D721Med (cell line): ENCODE data around the gene SLC50A1.
"Not testable (repeated sequence)": the region's sequence is repeated elsewhere in the genome, so short reads cannot be mapped to it uniquely, and the experiment has no call there.

ENCODE experiments used
- DNase-seq: peaks from one replicate; pipeline ENCODE4 v3.0.0; 2011; ENCODE audit warnings: low spot score; ENCODE audit not compliant: insufficient read length
- FAIRE-seq: peaks from 2 replicates; lab custom pipeline; 2011; peaks lifted over from hg19 to GRCh38; lab: Jason Lieb, UNC
- TF ChIP-seq, protein P1 (sequence below): IDR thresholded peaks from 2 replicates; pipeline ENCODE4 v1.5.1; 2012; ENCODE audit warnings: mild to moderate bottlenecking, control low read depth; ENCODE audit not compliant: insufficient read depth; ENCODE audit errors: missing control alignments

Gene SLC50A1

DNA sequence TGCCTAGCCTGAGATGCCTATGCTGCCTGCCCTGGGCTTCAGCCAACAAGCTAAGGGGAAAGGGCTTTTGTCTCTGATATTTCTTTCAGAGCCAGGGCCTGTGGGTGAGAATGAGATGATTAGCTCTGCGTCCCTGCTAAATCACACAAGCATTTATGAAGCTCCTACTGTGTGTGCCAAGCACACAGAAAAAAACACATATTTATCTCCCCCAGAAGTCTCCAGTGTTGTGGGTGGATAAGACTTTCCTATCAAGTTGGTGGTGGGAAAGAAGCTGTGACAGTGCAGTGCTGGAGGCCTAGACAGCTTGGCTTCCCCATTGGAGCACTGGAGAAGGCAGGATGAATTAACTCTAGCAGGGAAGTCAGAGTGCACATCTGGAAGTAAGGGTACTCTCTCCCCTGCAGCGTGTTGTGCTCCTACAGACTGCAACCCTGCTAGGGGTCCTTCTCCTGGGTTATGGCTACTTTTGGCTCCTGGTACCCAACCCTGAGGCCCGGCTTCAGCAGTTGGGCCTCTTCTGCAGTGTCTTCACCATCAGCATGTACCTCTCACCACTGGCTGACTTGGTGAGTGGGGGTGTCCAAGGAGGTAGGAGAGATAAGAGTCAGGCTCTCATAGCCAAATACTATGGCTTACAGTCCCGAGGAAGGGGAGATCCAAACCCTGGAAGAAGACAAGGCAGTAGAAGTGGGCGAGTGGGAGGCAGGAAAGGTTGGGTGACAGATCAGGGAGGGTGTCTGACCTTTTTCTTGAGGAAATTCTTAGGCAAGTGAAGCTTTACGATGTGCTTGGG is 1.7 kb downstream of the SLC50A1 start:
- DNase-seq: no peak
- TF ChIP-seq, protein P1, sequence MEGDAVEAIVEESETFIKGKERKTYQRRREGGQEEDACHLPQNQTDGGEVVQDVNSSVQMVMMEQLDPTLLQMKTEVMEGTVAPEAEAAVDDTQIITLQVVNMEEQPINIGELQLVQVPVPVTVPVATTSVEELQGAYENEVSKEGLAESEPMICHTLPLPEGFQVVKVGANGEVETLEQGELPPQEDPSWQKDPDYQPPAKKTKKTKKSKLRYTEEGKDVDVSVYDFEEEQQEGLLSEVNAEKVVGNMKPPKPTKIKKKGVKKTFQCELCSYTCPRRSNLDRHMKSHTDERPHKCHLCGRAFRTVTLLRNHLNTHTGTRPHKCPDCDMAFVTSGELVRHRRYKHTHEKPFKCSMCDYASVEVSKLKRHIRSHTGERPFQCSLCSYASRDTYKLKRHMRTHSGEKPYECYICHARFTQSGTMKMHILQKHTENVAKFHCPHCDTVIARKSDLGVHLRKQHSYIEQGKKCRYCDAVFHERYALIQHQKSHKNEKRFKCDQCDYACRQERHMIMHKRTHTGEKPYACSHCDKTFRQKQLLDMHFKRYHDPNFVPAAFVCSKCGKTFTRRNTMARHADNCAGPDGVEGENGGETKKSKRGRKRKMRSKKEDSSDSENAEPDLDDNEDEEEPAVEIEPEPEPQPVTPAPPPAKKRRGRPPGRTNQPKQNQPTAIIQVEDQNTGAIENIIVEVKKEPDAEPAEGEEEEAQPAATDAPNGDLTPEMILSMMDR: no peak
- FAIRE-seq: no peak

DNA sequence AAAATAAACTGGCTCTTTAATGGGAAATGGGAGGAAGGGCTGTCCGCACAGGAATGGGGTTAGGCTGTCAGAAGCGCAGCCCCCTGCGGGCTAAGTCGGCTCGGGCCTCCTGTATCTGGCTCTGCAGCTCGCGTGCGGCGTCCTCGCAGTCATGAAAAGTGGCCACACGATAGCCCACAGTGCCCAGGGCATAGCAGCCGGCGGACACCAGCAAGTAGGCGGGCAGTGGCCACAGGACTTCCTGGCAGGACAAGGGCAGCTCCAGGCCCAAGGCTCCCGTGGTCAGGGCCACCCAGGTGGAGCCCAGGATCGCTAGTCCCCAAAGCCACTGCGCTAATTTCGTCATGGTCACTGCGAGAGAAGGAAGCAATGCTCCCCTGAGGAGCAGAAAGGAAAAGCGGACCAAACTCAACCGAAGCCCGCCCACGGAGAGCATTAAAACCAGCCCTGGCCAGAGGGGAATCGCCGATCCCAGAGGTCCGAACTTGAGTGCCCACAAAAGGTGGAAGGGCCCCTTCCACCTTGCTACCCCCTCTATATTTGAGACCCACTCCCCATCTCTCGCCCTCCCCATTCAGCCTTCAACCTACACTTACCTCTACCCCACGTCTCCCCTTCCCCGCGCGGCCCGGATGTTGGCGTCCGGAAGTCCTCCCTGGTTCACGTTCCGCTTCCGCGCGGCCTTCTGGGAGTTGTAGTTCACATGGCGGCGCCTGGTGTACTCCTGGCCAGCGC is 4.4 kb downstream of the SLC50A1 start, which contains the start of gene DPM3:
Gene DPM3 (minus strand): TSS at position 637 of the 735 bp plus-strand sequence. CDS start 291 bp downstream, at position 346.
- DNase-seq (peak; percentile 96), FAIRE-seq (no peak)

DNA sequence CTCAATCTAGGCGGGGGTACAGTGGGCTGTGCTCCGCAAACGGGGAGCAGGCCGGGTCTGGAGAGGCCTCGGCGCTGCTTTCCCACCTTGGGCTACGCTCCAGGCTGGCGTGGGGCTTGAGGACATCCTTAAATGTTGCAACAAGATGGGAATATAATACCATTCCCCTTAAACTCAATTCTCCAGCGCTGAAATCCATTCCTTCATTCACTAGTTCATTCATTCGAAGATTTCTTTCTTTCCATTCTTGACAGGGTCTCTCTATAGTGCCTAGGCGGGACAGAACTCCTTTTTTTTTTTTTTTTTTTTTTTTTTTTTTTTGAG is 4.9 kb downstream of the SLC50A1 start:
- FAIRE-seq (no peak), DNase-seq (no peak)
- TF ChIP-seq, protein P1: no peak

More for the DNA sequence above, 4.4 kb downstream of the SLC50A1 start, which contains the start of gene DPM3:
- TF ChIP-seq, protein P1: no peak

DNA sequence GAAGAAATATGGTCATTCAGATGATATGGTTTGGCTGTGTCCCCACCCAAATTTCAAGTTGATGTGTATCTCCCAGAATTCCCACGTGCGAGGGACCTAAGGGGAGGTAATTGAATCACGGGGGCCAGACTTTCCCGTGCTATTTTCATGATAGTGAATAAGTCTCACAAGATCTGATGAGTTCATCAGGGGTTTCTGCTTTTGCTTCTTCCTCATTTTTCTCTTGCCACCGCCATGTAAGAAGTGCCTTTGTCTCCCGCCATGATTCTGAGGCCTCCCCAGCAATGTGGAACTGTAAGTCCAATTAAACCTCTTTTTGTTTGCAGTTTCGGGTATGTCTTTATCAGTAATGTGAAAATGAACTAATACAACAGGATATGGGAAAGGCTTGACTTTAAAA is 6.1 kb downstream of the SLC50A1 start:
- no peak for DNase-seq
- no peak for FAIRE-seq

DNA sequence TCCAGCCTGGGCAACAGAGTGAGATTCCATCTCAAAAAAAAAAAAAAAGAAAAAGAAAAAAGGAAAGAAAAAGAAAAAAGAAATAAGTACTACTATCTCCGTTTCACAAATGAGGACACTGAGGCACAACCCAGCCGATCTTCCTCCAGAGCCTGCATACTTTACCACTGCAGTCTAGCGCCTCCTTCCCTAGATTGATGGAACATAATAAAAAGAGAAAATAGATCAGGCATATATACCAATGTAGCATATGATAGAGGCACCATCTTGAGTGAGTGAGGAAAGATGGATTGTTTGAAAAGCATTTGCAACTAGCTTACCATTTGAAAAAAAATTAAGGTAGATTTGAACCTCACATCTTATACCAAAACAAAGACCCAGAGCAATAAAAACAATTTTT is 9.8 kb downstream of the SLC50A1 start:
- no peak for DNase-seq
- TF ChIP-seq, protein P1: peak; percentile 9
- no peak for FAIRE-seq

More for the DNA sequence above, 6.1 kb downstream of the SLC50A1 start:
- TF ChIP-seq, protein P1: no peak

DNA sequence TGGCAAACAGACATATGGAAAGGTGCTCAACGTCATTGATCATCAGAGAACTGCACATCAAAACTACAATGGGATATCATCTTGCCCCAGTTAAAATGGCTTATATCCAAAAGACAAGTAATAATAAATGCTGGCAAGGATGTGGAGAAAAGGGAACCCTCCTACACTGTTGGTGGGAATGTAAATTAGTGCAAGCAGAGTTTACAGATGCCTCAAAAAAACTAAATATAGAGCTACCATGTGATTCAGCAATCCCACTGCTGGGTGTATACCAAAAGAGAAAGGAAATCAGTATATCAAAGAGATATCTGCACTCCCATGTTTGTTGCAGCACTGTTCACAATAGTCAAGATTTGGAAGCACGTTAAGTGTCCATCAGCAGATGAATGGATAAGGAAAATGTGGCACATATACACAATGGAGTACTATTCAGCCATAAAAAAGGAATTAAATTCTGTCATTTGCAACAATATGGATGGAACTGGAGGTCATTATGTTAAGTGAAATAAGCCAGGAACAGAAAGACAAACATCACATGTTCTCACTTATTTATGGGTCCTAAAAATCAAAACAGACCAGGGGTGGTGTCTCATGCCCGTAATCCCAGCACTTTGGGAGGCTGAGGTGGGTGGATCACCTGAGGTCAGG is 20.5 kb downstream of the SLC50A1 start:
- not testable (repeated sequence) for DNase-seq, FAIRE-seq

DNA sequence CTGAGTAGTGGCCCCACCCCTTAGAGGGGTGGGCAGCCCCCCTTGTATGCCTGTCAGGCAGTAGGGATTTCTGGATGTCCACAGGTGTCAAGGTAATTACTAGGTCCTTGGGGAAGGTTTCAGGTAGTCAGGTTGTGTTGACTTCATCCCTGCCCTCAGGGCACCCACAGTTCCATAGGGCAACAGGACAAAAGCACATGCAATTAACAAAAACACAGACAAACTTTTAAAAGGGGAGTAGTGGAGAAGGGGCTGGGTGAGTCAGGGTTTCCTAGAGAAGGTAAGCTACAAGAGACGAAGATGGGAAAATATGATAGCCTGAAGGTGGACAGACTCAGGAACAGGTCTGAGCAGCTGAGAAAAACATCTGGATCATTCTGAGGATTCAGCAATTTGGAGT is 23.3 kb downstream of the SLC50A1 start:
- TF ChIP-seq, protein P1: no peak
- no peak for DNase-seq
- FAIRE-seq: no peak
